H54 (cell line): ENCODE data around the gene TBL1X.

Source experiments
- DNase-seq: peaks from one replicate; pipeline ENCODE4 v3.0.0; 2011; ENCODE audit warnings: low spot score, mixed read lengths; ENCODE audit not compliant: insufficient read length
- FAIRE-seq: peaks from 3 replicates; lab custom pipeline; 2011; peaks lifted over from hg19 to GRCh38; lab: Jason Lieb, UNC
- POLR2A ChIP-seq: IDR thresholded peaks from 2 replicates; pipeline ENCODE4 v1.6.1; 2011; ENCODE audit warnings: low read depth, mild to moderate bottlenecking, low read length

Gene TBL1X

GRCh38 chrX:9495496-9495895 lies 30.6 kb downstream of the TBL1X start:
- no peak for TF ChIP-seq POLR2A
- DNase-seq = no peak
- no peak for FAIRE-seq

- FAIRE-seq (no peak), DNase-seq (no peak)
- TF ChIP-seq POLR2A = no peak
These were observed 33.4 kb downstream of the TBL1X start for GRCh38 chrX:9498236-9498635.

DNA sequence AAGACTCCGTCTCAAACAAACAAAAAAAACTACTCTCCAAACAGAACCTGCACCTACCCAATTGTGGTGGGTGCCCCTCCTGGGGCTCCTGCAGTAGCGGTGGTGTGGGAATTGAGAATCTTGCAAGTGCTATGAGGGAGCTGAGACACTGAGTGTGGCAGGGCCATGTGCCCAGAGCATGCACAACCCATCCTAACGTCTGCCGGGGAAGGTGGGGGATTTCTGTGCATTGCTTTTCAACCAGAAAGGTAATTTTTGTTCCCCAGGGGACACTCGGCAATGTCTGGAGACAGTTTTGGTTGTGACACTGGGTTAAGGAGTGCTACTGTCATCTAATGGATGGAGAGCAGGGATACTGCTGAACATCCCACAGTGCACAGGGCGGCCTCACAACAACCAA lies 35.7 kb downstream of the TBL1X start:
- no peak for FAIRE-seq
- no peak for TF ChIP-seq POLR2A
- DNase-seq = no peak

DNA sequence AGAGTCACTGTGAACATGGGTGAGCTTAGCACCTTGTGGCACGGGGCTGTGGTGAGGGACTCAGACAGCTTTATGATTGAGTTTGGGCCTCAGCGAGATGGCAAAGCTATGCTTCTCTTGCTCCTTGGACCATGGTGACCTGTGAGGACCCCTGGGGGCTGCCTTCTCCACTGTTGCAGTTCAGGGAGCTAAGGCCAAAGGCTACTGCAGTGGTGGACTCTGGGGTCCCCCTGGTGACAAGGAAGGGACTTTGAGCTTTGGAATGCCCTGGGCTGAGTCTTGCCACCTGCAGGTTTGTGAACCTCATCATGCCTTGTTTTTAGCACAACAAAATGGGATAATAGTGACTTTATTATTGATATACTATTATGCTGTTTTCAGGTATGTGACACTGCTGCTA lies 36.5 kb downstream of the TBL1X start:
- FAIRE-seq (no peak), DNase-seq (no peak)
- no peak for TF ChIP-seq POLR2A

DNA sequence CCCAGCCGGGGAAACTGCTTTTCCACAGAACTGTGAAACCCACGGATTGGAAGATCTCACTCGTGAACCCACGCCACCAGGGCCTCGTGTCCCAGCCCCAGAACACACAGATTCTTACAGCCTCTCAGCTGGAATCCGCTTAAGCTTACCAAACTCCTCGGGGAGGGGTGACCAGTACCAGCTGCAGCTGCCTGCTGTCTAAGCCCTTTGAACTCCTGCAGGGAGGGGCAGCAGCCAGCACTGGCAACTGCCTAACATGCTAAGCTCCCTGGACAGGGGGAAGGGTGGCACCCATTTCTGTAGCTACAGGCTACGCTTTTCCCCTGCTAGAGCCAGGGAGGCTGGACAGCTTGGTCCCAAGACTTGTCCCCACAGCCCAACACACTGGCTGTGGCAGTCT lies 38.4 kb downstream of the TBL1X start:
- FAIRE-seq = no peak
- TF ChIP-seq POLR2A = no peak
- no peak for DNase-seq

DNA sequence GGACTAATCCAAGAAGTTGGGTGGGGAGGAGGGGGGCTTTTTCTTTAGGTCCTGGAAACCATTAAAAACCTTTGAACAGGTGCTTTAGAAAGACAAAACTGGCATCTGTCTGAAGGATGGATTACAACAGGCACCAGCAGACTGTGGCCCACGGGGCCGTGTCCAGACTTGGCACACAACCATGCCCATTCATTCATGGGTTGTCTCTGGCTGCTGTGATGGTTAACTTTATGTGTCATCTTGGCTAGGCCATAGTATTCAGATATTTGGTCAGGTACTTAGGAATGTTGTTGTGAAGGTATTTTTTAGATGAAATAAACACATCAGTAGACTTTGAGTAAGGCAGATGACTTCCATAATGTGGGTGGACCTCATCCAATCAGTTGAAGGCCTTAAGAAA lies 45.5 kb downstream of the TBL1X start:
- TF ChIP-seq POLR2A = no peak
- FAIRE-seq (no peak), DNase-seq (no peak)

GRCh38 chrX:9510980-9511379 lies 46.1 kb downstream of the TBL1X start:
- no peak for FAIRE-seq
- TF ChIP-seq POLR2A = no peak
- DNase-seq = no peak

DNA sequence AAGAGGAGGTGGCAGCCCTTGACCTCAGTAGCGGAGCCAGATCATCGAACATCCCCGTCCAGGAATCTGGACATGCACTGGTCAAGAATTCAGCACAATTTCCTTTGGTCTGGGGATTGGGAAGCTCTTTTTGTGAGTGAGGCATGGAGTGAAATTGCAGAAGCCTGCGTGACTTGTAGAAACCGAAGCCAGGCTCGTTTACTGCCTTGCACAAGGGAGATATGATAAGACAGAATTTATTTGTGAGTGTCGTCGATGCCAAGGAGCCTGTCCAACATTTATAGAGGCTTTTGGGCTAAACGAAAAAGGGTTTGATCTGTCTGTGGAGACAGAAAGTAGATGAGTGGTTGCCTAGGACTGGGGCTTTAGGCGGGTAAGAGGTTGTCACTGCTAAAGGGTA lies 50.6 kb downstream of the TBL1X start:
- DNase-seq = no peak
- no peak for FAIRE-seq
- TF ChIP-seq POLR2A = no peak

- FAIRE-seq = no peak
- no peak for DNase-seq
- TF ChIP-seq POLR2A = no peak
These were observed 51.2 kb downstream of the TBL1X start for GRCh38 chrX:9515973-9516538.

DNA sequence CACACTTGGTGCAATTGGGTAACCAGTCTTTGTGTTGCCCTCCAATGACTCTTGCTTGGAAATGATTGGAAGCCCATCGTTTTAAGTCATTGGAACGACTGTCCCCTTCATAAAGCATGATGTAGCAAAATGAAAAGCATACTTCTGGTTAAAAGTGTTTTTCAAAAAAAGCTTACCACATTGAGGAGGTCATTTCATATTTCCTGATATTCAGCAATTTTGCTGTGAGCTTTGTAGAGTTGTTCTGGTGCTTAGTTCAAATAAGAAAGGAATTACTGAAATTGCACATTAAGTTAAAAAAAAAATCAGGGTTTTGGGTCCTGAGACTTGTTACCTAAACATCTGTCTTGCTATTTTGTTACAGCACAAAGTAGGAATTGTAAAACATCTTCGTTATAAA lies 51.8 kb downstream of the TBL1X start:
- no peak for TF ChIP-seq POLR2A
- FAIRE-seq (no peak), DNase-seq (no peak)

- TF ChIP-seq POLR2A = no peak
- no peak for FAIRE-seq
These were observed 53.2 kb downstream of the TBL1X start for GRCh38 chrX:9518051-9518450.

DNA sequence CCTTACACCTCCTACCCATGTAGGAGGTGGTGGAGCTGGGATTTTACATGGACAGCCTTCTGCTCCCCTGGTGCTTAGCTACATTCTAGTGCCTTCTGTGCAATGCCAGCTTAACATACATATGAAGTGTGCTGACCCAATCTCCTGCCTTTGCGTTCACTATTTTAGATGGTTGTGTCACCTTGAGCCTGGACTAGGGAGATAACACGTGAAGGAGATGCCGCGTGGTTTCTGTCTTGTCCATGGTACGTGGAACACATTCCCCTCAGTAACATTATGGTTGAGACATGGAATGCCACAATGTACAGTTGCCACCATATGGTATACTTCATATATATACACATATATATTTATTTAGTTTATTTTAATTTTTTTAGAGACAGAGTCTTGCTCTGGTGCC lies 54.0 kb downstream of the TBL1X start:
- TF ChIP-seq POLR2A = no peak
- FAIRE-seq = no peak
- DNase-seq = no peak

More at GRCh38 chrX:9518051-9518450, 53.2 kb downstream of the TBL1X start:
- DNase-seq = no peak

GRCh38 chrX:9519546-9520216 lies 54.8 kb downstream of the TBL1X start:
- FAIRE-seq = no peak
- TF ChIP-seq POLR2A = no peak
- no peak for DNase-seq

DNA sequence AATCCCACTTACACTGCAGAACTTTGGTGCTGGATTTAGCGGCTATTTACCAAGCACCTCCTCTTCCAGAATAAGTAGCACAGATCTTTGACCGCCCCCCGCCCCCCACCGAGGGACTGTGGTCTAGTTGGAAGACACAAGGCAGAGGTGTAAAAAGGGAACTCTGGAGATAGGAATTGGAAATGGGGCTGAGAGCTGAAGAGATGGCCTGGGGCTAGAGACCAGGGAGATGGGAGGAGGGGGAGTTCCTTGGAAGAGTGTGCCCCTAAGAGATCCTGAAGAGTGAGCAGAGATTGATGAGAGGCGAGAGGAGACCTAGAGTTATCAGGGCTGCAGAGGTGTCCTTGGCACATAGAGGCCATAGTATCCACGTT lies 55.3 kb downstream of the TBL1X start:
- no peak for FAIRE-seq
- DNase-seq = no peak
- no peak for TF ChIP-seq POLR2A
